Activated T-helper 1 cell treated with anti-CD3 and anti-CD28 coated beads, Interleukin-12 subunit alpha, Interleukin-12 subunit beta, Interleukin-2, Interleukin-4 antibody, amounts not matched to agents 30 ng/mL and 10 ng/mL and 1 ng/mL, durations not matched to agents 14 hours and 24 hours and 36 hours (primary cell): ENCODE data around the gene FUBP3. TPM values are rescaled to one million over a fixed set of nuclear protein-coding genes. Genes with fewer than 3 reads are reported as not detected.

Experiments used
- DNase-seq: peaks from one replicate; pipeline ENCODE4 v3.0.0; 2021; ENCODE audit warnings: low spot score
- H3K27ac Mint-ChIP-seq: one replicate; pipeline ENCODE4 v1.8.0; 2021; ENCODE audit warnings: mild to moderate bottlenecking, mixed read lengths
- H3K27me3 Mint-ChIP-seq: one replicate; pipeline ENCODE4 v1.8.0; 2022; ENCODE audit warnings: mild to moderate bottlenecking, moderate library complexity, mixed read lengths; ENCODE audit not compliant: insufficient read depth
- H3K36me3 Mint-ChIP-seq: one replicate; pipeline ENCODE4 v1.8.0; 2021; ENCODE audit warnings: low read depth, mixed read lengths
- H3K4me1 Mint-ChIP-seq: one replicate; pipeline ENCODE4 v1.8.0; 2021; ENCODE audit warnings: low read depth, mixed read lengths
- H3K4me3 Mint-ChIP-seq: one replicate; pipeline ENCODE4 v1.8.0; 2021; ENCODE audit warnings: mild to moderate bottlenecking, moderate library complexity, mixed read lengths
- H3K9me3 Mint-ChIP-seq: one replicate; pipeline ENCODE4 v1.8.0; 2021; ENCODE audit warnings: mixed read lengths
- intact Hi-C: fragments of 100-400 bp; cut with micrococcal nuclease; formaldehyde crosslinking; loops from one replicate; pipeline ENCODE4 v1.15.1; 2024
- total RNA-seq: library from RNA; stranded (reverse); gene quantifications from 2 replicates; pipeline ENCODE4 v1.2.3, GENCODE V29; 2022

FUBP3 gene
- total RNA-seq, 1 donor from 2014 or later, result 52.6 TPM

DNA sequence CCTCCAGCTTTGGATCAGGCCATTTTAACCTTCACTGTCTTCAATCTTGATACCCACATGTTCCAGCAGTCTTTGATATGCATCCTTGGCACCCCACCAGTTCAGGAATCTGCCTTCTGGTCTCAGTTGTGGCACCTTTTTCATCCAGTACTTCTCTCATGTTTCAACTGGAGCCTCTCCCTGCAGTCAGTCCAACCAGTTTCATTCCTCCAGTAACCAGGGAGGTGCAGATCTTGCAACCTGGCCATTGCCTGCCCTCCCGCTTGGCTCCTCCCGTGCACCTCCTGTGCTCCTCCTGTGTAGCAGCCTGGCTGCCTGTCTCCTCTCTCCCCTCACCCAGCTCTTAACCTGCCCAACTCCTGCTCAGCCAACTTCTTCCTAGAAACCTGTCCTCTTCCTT is 20.2 kb downstream of the FUBP3 start:
- H3K27ac Mint-ChIP-seq, result no peak overlapping the region
- no peak overlapping the region for H3K4me3 Mint-ChIP-seq
- H3K36me3 Mint-ChIP-seq, result peaks cover 34% of the 10 kb centered on the region
- no peaks in the 10 kb centered on the region for H3K9me3 Mint-ChIP-seq
- intact Hi-C loops, result no loop called here
- no peaks in the 10 kb centered on the region for H3K4me1 Mint-ChIP-seq
- no peaks in the 10 kb centered on the region for H3K27me3 Mint-ChIP-seq
- DNase-seq, result no peak

DNA sequence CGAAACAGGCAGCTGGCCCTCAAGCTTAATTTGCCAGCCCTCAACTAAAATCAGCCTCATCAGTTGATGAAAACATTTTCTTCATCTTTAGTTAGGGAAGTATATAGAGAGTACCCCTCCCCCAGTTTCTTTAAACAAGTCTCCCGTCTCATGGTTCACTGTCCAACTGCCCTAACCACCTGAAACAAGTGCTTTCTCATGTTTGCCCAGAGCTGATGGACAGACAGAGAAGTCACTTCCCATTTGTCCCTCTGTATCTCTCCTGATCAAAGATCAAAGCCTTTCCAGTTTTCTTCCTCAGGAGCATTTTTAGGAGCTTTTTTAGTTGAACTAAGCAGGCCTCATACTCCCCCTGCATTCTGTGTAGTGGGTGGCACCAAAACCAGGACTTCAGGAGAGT is 21.7 kb downstream of the FUBP3 start:
- intact Hi-C loops, result no loop called here
- no peaks in the 10 kb centered on the region for H3K4me1 Mint-ChIP-seq
- no peak overlapping the region for H3K27ac Mint-ChIP-seq
- H3K27me3 Mint-ChIP-seq, result no peaks in the 10 kb centered on the region
- peaks cover 39% of the 10 kb centered on the region for H3K36me3 Mint-ChIP-seq
- no peaks in the 10 kb centered on the region for H3K9me3 Mint-ChIP-seq
- no peak overlapping the region for H3K4me3 Mint-ChIP-seq
- no peak for DNase-seq

DNA sequence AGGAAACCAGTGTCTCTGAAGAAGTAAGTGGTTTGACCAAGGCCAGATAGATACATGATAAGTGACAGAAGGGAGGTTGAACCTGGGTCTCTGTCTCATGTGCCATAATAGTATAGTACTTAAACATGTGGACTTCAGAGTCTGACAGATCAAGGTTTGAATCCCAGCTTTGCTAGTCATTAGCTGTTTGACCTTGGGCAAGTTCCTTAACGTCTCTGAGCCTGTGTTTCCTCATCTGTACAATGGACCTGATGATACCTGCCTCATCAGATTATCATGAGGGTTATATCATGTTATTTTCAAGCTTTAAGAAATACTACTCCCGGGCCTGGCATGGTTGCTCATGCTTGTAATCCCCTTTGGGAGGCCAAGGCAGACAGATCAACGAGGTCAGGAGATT is 24.9 kb downstream of the FUBP3 start:
- no peak overlapping the region for H3K27ac Mint-ChIP-seq
- DNase-seq, result no peak
- intact Hi-C loops, result no loop called here
- peaks cover 33% of the 10 kb centered on the region for H3K36me3 Mint-ChIP-seq
- no peaks in the 10 kb centered on the region for H3K4me1 Mint-ChIP-seq
- no peaks in the 10 kb centered on the region for H3K27me3 Mint-ChIP-seq
- H3K9me3 Mint-ChIP-seq, result no peaks in the 10 kb centered on the region
- H3K4me3 Mint-ChIP-seq, result no peak overlapping the region

DNA sequence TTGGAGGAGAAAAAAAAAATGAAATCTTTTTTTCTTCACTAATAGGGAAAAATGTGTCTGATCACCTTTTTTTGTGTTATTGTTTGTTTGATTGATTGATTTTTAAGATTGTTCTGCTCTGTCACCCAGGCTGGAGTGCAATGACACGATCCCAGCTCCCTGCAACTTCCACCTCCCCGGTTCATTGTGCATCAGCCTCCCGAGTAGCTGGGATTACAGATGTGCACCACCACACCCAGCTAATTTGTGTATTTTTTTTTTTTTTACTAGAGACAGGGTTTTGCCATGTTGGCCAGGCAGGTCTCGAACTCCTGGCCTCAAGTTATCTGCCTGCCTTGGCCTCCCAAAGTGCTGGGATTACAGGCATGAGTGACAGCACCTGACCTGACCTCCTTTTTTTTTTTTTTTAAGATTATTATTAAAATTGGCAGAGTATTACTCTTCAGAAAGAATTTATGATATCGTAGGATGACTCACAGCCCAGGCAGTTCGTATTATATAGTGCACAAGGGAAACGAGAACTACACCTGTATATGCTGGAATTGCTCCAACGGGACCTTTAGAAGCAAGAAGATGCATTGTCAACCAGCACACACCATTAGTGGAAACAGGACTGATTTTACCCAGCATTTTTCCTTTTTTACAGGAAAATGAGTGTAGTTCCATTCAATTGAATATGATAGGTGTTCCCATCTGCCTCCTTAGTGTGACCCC is 27.7 kb downstream of the FUBP3 start:
- no peak for DNase-seq
- Mint-ChIP-seq H3K27ac (no peak overlapping the region), H3K4me1 (no peaks in the 10 kb centered on the region), H3K36me3 (peaks cover 30% of the 10 kb centered on the region), H3K4me3 (no peak overlapping the region), H3K27me3 (no peaks in the 10 kb centered on the region), H3K9me3 (no peaks in the 10 kb centered on the region)
- intact Hi-C loops, result no loop called here

DNA sequence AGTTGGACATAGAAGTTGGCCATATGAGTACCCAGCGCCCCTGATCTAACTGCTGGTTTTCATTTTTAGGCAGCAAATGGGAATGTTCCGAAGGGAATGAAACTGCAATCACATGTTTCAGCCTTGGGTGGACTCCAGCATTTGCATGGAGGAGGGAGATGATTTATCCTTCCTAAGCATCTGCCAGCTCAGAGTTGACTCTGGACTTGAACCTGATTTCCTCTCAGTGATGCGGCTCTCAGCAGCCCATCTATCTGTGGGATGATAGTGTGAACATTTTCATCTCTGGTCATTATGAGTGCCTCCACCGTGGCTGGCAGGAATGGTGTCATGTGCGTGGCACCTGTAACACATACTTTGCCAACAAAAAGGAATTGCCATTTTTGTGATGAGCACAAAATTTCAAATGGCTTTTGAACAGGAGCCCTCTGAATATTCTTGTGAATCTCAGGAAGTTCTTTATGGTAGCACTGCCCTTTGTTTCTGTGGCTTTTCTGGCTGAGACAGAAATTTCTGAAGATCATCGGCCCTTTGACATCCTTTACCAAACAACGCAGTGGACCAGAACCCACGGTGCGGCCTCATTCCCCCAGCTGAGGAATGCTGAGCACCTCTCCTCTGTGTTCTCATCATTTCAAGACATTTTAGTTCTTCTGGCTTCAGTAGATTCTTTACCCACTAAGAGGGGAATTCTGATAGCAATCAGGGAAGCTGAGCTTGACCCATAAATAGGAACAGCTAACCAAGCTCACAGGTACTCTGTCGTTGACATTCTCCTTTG is 28.5 kb downstream of the FUBP3 start:
- no peaks in the 10 kb centered on the region for H3K9me3 Mint-ChIP-seq
- H3K36me3 Mint-ChIP-seq, result peaks cover 30% of the 10 kb centered on the region
- no peak overlapping the region for H3K27ac Mint-ChIP-seq

DNA sequence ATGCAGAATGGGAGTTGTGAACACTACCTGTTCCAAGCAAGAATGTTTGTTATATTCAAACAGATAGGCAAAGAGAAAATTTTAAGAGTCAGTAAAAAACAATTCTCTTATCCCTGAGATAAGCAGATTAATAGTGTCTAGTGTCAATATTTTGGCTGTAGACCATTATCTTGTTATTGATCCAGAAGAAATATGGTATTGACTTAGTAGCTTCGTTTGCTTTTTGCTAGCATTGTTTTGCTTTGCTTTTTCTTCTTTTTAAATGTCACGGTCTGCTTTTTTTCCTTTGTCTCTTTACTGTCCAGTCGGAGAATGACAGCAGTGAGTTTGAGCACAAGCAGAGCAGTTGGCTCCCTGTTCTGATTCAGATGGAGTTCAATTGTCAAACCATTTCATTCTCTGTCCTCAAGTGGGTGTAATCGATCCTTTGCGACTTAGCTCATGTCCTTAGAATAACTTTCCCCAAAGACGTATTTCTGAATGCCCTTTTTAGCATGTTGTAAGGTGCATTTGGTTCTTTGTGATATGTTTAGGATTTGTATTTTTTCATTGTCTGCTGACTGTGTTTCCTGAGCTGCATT is 29.3 kb downstream of the FUBP3 start:
- Mint-ChIP-seq H3K27ac (no peak overlapping the region), H3K4me3 (no peak overlapping the region), H3K9me3 (no peaks in the 10 kb centered on the region), H3K36me3 (peaks cover 28% of the 10 kb centered on the region), H3K4me1 (no peaks in the 10 kb centered on the region), H3K27me3 (no peaks in the 10 kb centered on the region)
- no peak for DNase-seq
- intact Hi-C loops, result no loop called here

More for the DNA sequence above, 28.5 kb downstream of the FUBP3 start:
- DNase-seq, result no peak
- no peaks in the 10 kb centered on the region for H3K27me3 Mint-ChIP-seq
- H3K4me3 Mint-ChIP-seq, result no peak overlapping the region
- intact Hi-C loops, result no loop called here
- no peaks in the 10 kb centered on the region for H3K4me1 Mint-ChIP-seq

DNA sequence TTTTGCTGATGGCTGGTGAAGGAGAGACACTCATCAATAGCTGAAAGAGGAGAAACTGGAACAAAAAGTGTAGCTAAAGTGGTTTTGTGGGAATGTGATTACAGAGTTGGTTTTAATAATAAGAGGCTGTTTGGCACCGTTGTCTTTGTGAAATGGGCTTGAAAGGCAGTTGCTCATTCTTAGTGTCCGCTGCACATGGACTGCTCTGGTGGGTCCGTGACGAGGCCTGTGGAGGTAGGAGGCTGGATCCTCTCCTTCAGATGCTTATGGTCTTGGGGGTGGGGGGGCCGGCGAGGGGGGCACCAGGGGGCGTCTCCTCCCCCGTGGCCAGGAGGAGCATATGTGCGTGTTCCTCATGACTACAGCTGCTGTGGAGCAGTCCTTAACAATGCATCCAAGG is 29.8 kb downstream of the FUBP3 start:
- Mint-ChIP-seq H3K27me3 (no peaks in the 10 kb centered on the region), H3K27ac (no peak overlapping the region), H3K36me3 (peaks cover 24% of the 10 kb centered on the region), H3K4me1 (no peaks in the 10 kb centered on the region), H3K9me3 (no peaks in the 10 kb centered on the region), H3K4me3 (no peak overlapping the region)
- DNase-seq, result no peak
- intact Hi-C loops, result no loop called here

DNA sequence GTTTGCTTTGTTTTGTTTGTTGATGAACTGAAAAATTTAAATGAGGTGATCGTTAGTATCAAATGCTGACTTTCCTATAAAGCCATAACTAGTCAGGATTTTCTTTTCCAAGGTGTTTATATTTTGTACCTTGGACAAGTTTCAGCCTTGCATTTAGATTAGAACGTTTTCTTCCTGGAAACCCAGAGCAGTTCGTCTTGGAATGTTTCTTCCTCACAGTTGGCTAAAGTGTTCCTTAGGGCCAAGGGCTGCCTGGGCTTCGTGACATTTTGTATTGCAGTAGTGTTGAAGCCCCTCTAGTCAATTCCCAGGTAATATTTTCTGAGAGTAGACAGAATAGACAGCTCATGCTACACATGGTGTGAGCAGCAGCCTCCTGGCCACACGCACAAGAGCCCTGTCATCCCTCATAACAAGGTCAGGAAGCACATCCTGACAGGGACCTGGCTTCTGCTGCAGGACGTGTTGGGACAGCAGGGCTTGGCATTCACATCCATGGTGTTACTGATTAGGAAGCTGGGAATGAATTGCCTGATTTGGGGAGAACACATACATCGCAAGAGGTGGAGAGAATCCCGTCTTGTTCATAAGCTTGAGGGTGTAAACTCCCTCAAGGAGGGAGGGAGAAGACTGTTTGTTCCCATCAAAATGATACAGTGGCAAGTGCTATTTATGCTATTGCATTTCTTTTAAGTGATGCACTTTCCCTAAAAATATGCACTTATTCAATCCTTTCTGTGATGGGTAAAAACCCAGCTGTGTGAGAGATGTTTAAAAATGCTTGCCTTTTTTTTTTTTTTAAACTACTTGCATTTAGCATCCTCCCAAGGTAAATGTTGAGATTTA is 31.7 kb downstream of the FUBP3 start:
- intact Hi-C loops, result no loop called here
- H3K4me3 Mint-ChIP-seq, result no peak overlapping the region
- DNase-seq, result no peak
- H3K27me3 Mint-ChIP-seq, result no peaks in the 10 kb centered on the region
- H3K36me3 Mint-ChIP-seq, result peaks cover 19% of the 10 kb centered on the region
- H3K27ac Mint-ChIP-seq, result no peak overlapping the region
- H3K4me1 Mint-ChIP-seq, result no peaks in the 10 kb centered on the region
- no peaks in the 10 kb centered on the region for H3K9me3 Mint-ChIP-seq

DNA sequence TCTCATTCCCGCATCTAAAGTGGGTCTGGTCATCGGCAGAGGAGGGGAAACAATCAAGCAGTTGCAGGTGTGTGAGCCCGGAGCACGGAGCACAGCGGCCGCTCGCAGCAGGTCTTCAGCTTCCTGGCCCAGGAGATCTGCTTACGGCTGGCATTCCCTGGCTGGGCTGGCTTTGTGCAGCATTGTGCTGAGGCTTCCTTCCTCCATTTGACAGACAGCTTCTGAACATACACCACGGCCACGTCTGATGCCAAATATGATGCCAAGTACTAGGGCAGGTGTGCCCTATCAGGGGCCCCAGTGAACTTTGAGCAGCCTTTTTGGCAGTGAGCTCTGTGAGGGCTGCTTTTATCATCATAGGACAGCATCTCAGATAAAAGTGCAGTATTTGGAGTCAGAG is 37.1 kb downstream of the FUBP3 start:
- no peaks in the 10 kb centered on the region for H3K27me3 Mint-ChIP-seq
- no peaks in the 10 kb centered on the region for H3K4me1 Mint-ChIP-seq
- no peak overlapping the region for H3K4me3 Mint-ChIP-seq
- no peak for DNase-seq
- H3K36me3 Mint-ChIP-seq, result peaks cover 28% of the 10 kb centered on the region
- H3K9me3 Mint-ChIP-seq, result no peaks in the 10 kb centered on the region
- intact Hi-C loops, result no loop called here
- no peak overlapping the region for H3K27ac Mint-ChIP-seq

DNA sequence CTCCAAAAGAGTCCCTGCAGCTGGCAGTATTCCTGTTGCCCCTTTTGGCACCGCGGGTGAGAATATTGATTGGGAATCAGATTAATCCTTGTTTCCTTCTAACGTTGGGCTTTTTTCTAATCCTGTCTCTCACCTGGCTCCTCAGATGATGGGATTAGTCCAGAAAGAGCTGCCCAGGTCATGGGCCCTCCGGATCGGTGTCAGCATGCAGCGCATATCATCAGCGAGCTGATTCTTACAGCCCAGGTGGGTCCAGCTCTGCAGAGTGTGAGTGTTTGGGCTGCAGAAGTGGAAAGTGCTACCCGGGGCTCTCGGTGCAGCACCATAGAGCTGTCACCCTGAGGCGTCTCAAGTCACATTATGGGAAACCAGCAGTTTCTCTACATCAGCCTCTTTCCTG is 44.1 kb downstream of the FUBP3 start:
- Mint-ChIP-seq H3K27ac (no peak overlapping the region), H3K4me1 (no peaks in the 10 kb centered on the region), H3K27me3 (no peaks in the 10 kb centered on the region), H3K4me3 (no peak overlapping the region), H3K9me3 (no peaks in the 10 kb centered on the region), H3K36me3 (peaks cover 40% of the 10 kb centered on the region)
- intact Hi-C loops, result no loop called here
- DNase-seq, result no peak

DNA sequence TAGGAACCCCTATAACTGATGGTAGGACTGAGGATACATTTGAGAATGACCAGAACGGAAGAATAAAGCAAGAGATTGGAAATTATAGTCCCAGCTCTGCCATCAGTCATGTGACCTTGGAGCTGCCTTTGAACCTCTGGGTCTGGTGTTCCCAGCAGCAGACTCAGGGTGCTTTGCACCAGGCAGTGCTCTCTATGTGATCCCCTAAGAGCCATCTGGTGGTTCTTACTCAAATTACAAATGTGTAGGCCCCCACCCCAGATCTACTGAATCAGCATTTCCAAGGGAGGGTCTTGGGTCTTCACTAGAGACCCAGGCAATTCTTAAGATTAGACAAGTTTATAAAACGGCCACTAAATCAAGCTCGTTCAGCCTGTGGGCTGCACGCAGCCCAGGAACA is 44.8 kb downstream of the FUBP3 start:
- Mint-ChIP-seq H3K27ac (no peak overlapping the region), H3K9me3 (no peaks in the 10 kb centered on the region), H3K27me3 (no peaks in the 10 kb centered on the region), H3K4me3 (no peak overlapping the region), H3K36me3 (peaks cover 40% of the 10 kb centered on the region), H3K4me1 (no peaks in the 10 kb centered on the region)
- intact Hi-C loops, result no loop called here
- DNase-seq, result no peak

DNA sequence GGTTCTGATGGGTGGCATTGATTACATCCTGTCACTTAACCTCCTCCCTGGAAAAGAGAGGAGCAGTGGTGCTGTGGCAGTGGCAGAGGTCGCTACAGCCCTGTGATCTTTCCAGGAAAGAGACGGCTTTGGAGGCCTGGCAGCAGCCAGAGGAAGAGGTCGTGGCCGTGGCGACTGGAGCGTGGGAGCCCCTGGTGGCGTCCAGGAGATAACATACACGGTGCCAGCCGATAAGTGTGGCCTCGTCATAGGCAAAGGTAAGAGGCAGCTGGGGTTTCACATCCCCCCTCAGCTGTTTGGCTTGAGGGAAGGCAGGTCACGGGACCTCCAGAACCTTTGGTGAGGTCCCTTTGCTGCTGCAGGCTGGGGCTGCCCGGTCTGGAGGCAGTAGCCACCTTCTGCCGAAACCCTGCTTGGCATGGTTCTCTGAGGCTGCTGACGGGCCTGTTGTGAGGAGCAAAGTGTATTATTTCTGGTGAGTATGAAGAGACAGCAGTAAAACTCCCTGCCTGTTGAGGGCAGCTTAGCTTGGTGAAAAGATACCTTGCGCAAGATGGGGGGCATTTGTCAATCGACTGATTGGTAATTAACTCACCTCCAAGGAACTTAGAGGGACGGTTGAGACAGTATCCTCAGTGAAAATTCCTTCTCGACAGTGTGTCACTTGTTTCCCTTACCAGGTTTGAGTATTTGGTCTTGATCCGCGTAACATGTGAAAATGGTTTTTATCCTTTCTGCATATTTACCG is 47.0 kb downstream of the FUBP3 start:
- intact Hi-C loops, result no loop called here
- no peak for DNase-seq
- H3K36me3 Mint-ChIP-seq, result peaks cover 35% of the 10 kb centered on the region
- H3K27me3 Mint-ChIP-seq, result no peaks in the 10 kb centered on the region
- no peak overlapping the region for H3K27ac Mint-ChIP-seq
- H3K9me3 Mint-ChIP-seq, result no peaks in the 10 kb centered on the region
- H3K4me3 Mint-ChIP-seq, result no peak overlapping the region
- no peaks in the 10 kb centered on the region for H3K4me1 Mint-ChIP-seq
